HG03097 (cell line): ENCODE data around the gene PPP2R2D.

Experiments used
- ATAC-seq: cut with Tn5 transposase; IDR thresholded peaks from one replicate; pipeline ENCODE4 v1.9.1; 2021; ENCODE audit not compliant: unreplicated experiment, low FRiP score

Gene PPP2R2D

GRCh38 chr10:131886237-131886636, 14.6 kb upstream of the PPP2R2D start:
- no peak for ATAC-seq

GRCh38 chr10:131888186-131888604, 12.6 kb upstream of the PPP2R2D start:
- no peak for ATAC-seq

- no peak for ATAC-seq
Measured at GRCh38 chr10:131889755-131890154, 11.1 kb upstream of the PPP2R2D start.

GRCh38 chr10:131890276-131891195, 10.3 kb upstream of the PPP2R2D start:
- no peak for ATAC-seq

GRCh38 chr10:131891196-131891928, 9.4 kb upstream of the PPP2R2D start:
- ATAC-seq = no peak

- no peak for ATAC-seq
Measured at GRCh38 chr10:131891929-131892805, 8.6 kb upstream of the PPP2R2D start.

- no peak for ATAC-seq
Measured at GRCh38 chr10:131892806-131893675, 7.8 kb upstream of the PPP2R2D start.

GRCh38 chr10:131895116-131895515, 5.7 kb upstream of the PPP2R2D start:
- ATAC-seq = no peak

GRCh38 chr10:131896403-131896802, 4.4 kb upstream of the PPP2R2D start:
- no peak for ATAC-seq

- ATAC-seq = no peak
Measured at GRCh38 chr10:131897297-131897899, 3.4 kb upstream of the PPP2R2D start.

- ATAC-seq = no peak
Measured at GRCh38 chr10:131898061-131898460, 2.7 kb upstream of the PPP2R2D start.

- ATAC-seq = no peak
Measured at GRCh38 chr10:131898713-131899112, 2.1 kb upstream of the PPP2R2D start.

GRCh38 chr10:131899116-131899690, 1.6 kb upstream of the PPP2R2D start:
- ATAC-seq = no peak

- no peak for ATAC-seq
Measured at GRCh38 chr10:131899695-131900349, 986 bp upstream of the PPP2R2D start.

- peak; percentile 15 for ATAC-seq
Measured at GRCh38 chr10:131901181-131901829, 497 bp downstream of the PPP2R2D start.

GRCh38 chr10:131902211-131902610, 1.4 kb downstream of the PPP2R2D start:
- no peak for ATAC-seq

- no peak for ATAC-seq
Measured at GRCh38 chr10:131902691-131903090, 1.9 kb downstream of the PPP2R2D start.

- ATAC-seq = no peak
Measured at GRCh38 chr10:131905267-131905571, 4.4 kb downstream of the PPP2R2D start.
